ENCODE measurements around the gene TRPM2.

TRPM2 gene

GRCh38 chr21:44427241-44428120, 74.1 kb downstream of the TRPM2 start:
- no peak for DNase-seq (ENCODE audit: low read depth in 2 of 2, low spot score in 1 of 2)

GRCh38 chr21:44428281-44428960, 75.0 kb downstream of the TRPM2 start:
- no peak for DNase-seq (ENCODE audit: low read depth in 2 of 2, low spot score in 1 of 2)

GRCh38 chr21:44429894-44430293, 76.5 kb downstream of the TRPM2 start:
- no peak for DNase-seq (ENCODE audit: low read depth in 2 of 2, low spot score in 1 of 2)

- no peak for DNase-seq (ENCODE audit: low read depth in 2 of 2, low spot score in 1 of 2)
Measured at GRCh38 chr21:44431300-44431699, 77.9 kb downstream of the TRPM2 start.

- no peak for DNase-seq (ENCODE audit: low read depth in 2 of 2, low spot score in 1 of 2)
Measured at GRCh38 chr21:44432841-44433790, 79.7 kb downstream of the TRPM2 start.

- no peak for DNase-seq (ENCODE audit: low read depth in 2 of 2, low spot score in 1 of 2)
Measured at GRCh38 chr21:44433791-44434567, 80.6 kb downstream of the TRPM2 start.

GRCh38 chr21:44434568-44434925, 81.1 kb downstream of the TRPM2 start:
- no peak for DNase-seq (ENCODE audit: low read depth in 2 of 2, low spot score in 1 of 2)

- no peak for DNase-seq (ENCODE audit: low read depth in 2 of 2, low spot score in 1 of 2)
Measured at GRCh38 chr21:44434936-44435635, 81.7 kb downstream of the TRPM2 start.

- DNase-seq (ENCODE audit: low read depth in 2 of 2, low spot score in 1 of 2), result no peak
Measured at GRCh38 chr21:44436111-44436611, 82.7 kb downstream of the TRPM2 start.

- DNase-seq (ENCODE audit: low read depth in 2 of 2, low spot score in 1 of 2), result no peak
Measured at GRCh38 chr21:44436958-44437357, 83.5 kb downstream of the TRPM2 start.

GRCh38 chr21:44437371-44437695, 83.9 kb downstream of the TRPM2 start:
- no peak for DNase-seq (ENCODE audit: low read depth in 2 of 2, low spot score in 1 of 2)

GRCh38 chr21:44437696-44438431, 84.4 kb downstream of the TRPM2 start:
- DNase-seq (ENCODE audit: low read depth in 2 of 2, low spot score in 1 of 2), result no peak

GRCh38 chr21:44438531-44439210, 85.2 kb downstream of the TRPM2 start:
- no peak for DNase-seq (ENCODE audit: low read depth in 2 of 2, low spot score in 1 of 2)

- no peak for DNase-seq (ENCODE audit: low read depth in 2 of 2, low spot score in 1 of 2)
Measured at GRCh38 chr21:44439211-44439600, 85.8 kb downstream of the TRPM2 start.

- DNase-seq (ENCODE audit: low read depth in 2 of 2, low spot score in 1 of 2), result no peak
Measured at GRCh38 chr21:44440241-44441040, 87.0 kb downstream of the TRPM2 start.

- no peak for DNase-seq (ENCODE audit: low read depth in 2 of 2, low spot score in 1 of 2)
Measured at GRCh38 chr21:44441041-44441400, 87.6 kb downstream of the TRPM2 start.

GRCh38 chr21:44441581-44442265, 88.3 kb downstream of the TRPM2 start:
- DNase-seq (ENCODE audit: low read depth in 2 of 2, low spot score in 1 of 2), result no peak

Data from stimulated activated CD8-positive, alpha-beta memory T cell treated with anti-CD3 and anti-CD28 coated beads, Interleukin-4, amount 100 ng/mL, for 4 hours (primary cell).